Liver (tissue), 3 donors: ENCODE results near the gene TXNDC17.

Experiments
- EGR1 ChIP-seq, 2 donors: IDR thresholded peaks; 2 replicates each; pipeline ENCODE4 v1.6.1; 2016 to 2018; ENCODE audit warnings: antibody characterized with exemption in 2 of 2, low read depth in 2 of 2
- ZBTB33 ChIP-seq: IDR thresholded peaks from 2 replicates; pipeline ENCODE4 v1.6.1; 2016; ENCODE audit warnings: antibody characterized with exemption
- TF ChIP-seq, protein P1 (sequence below): fragments of 150-350 bp; IDR thresholded peaks from 2 replicates; pipeline ENCODE4 v1.5.1; 2017; ENCODE audit warnings: improper control_type of control experiment, low read depth, low read length; ENCODE audit not compliant: missing input control
- donor health status: healthy.
- donor health status: healthy.

GRCh38 chr17:6596511-6596910 lies 44.3 kb upstream of the TXNDC17 start:
- TF ChIP-seq EGR1 (IDR thresholded peaks at IDR 0.05; ENCODE audit: low read depth in 2 of 2) = no peak
- TF ChIP-seq, protein P1, sequence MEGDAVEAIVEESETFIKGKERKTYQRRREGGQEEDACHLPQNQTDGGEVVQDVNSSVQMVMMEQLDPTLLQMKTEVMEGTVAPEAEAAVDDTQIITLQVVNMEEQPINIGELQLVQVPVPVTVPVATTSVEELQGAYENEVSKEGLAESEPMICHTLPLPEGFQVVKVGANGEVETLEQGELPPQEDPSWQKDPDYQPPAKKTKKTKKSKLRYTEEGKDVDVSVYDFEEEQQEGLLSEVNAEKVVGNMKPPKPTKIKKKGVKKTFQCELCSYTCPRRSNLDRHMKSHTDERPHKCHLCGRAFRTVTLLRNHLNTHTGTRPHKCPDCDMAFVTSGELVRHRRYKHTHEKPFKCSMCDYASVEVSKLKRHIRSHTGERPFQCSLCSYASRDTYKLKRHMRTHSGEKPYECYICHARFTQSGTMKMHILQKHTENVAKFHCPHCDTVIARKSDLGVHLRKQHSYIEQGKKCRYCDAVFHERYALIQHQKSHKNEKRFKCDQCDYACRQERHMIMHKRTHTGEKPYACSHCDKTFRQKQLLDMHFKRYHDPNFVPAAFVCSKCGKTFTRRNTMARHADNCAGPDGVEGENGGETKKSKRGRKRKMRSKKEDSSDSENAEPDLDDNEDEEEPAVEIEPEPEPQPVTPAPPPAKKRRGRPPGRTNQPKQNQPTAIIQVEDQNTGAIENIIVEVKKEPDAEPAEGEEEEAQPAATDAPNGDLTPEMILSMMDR = no peak
- TF ChIP-seq ZBTB33 = no peak
